HCT116 (cell line): ENCODE results near the gene C1orf21. TPM values are rescaled to one million over a fixed set of nuclear protein-coding genes. Genes with fewer than 3 reads are reported as not detected.

Experiments used
- ATAC-seq: fragments of 200-7000 bp; cut with Tn5 transposase; 2 replicates; pipeline ENCODE4 v1.9.1; 2020; ENCODE audit warnings: mild to moderate bottlenecking, moderate library complexity
- BruUV-seq: library from RNA; stranded (reverse); fragments of 400-500 nt; replicated peaks from 2 replicates; lab custom pipeline; 2021; lab: Mats Ljungman, UMichigan
- CTCF ChIA-PET: fragments of 300-600 bp; sonication (Branson Sonifier 250); formaldehyde crosslinking; loops from one replicate; lab custom pipeline; 2021; ENCODE audit warnings: antibody characterized with exemption; lab: Charles Lee
- POLR2A ChIA-PET: fragments of 300-600, 350-600 bp; sonication (Branson Sonifier 250); formaldehyde crosslinking; loops from one replicate; lab custom pipeline; 2021; ENCODE audit warnings: antibody characterized with exemption; lab: Charles Lee
- RAD21 ChIA-PET, 2 experiments: fragments of 300-600 bp; sonication (Branson Sonifier 250); formaldehyde crosslinking; loops; one replicate each; lab custom pipeline; 2023; ENCODE audit warnings: low total read pairs in 2 of 2; ENCODE audit not compliant: uncharacterized antibody in 2 of 2, unreplicated experiment in 2 of 2, low non-redundant PET in 1 of 2; lab: Charles Lee
- DNase-seq: peaks from one replicate; pipeline ENCODE4 v3.0.0-alpha.2; 2010; ENCODE audit warnings: low read depth, low spot score
- H2AFZ ChIP-seq: fragments of 200-600 bp; shearing (Covaris generic), sonication (generic); 2 replicates; pipeline ENCODE4 v1.6.1; 2017; ENCODE audit warnings: low read depth, mixed run types, mixed read lengths, antibody characterized with exemption, low read length; ENCODE audit not compliant: poor library complexity, severe bottlenecking
- H3K27ac ChIP-seq: 2 replicates; pipeline ENCODE4 v1.5.1; 2012; ENCODE audit warnings: low read depth, low read length
- H3K27me3 ChIP-seq: fragments of 200-600 bp; sonication (generic); 2 replicates; pipeline ENCODE4 v1.6.1; 2016; ENCODE audit warnings: mixed run types, low read length, mixed read lengths; ENCODE audit not compliant: insufficient read depth
- H3K36me3 ChIP-seq, 2 experiments: fragments of 200-500 bp in 1 of 2; fragments of 200-600 bp in 1 of 2; sonication (Bioruptor generic) in 1 of 2; sonication (generic) in 1 of 2; 2 replicates each; pipeline versions ENCODE4 v1.5.1 to v1.6.1; 2014 to 2016; ENCODE audit warnings: low read length in 2 of 2, inconsistent platforms in 1 of 2, mixed read lengths in 1 of 2, mixed run types in 1 of 2; ENCODE audit not compliant: insufficient read depth in 2 of 2, control insufficient read depth in 1 of 2
- H3K4me1 ChIP-seq, 2 experiments: fragments of 200-600 bp in 1 of 2; sonication (generic) in 1 of 2; 2 replicates each; pipeline versions ENCODE4 v1.5.1 to v1.6.1; 2012 to 2017; ENCODE audit warnings: low read length in 2 of 2, inconsistent platforms in 1 of 2, mild to moderate bottlenecking in 1 of 2, mixed read lengths in 1 of 2, mixed run types in 1 of 2, moderate library complexity in 1 of 2; ENCODE audit not compliant: insufficient read depth in 2 of 2, control insufficient read depth in 1 of 2
- H3K4me2 ChIP-seq: fragments of 200-600 bp; sonication (generic); 2 replicates; pipeline ENCODE4 v1.6.1; 2017; ENCODE audit warnings: mixed run types, low read length, mixed read lengths
- H3K4me3 ChIP-seq, 2 experiments: fragments of 200-600 bp in 1 of 2; sonication (generic) in 1 of 2; replicated peaks in 1 of 2; 2 replicates each; pipeline ENCODE4 v1.5.1; 2011 to 2016; ENCODE audit warnings: low read length in 2 of 2, control low read depth in 1 of 2, low read depth in 1 of 2, mild to moderate bottlenecking in 1 of 2, mixed read lengths in 1 of 2, mixed run types in 1 of 2
- H3K79me2 ChIP-seq: fragments of 200-600 bp; sonication (generic); 2 replicates; pipeline ENCODE4 v1.6.1; 2017; ENCODE audit warnings: mild to moderate bottlenecking, mixed run types, low read length, moderate library complexity, mixed read lengths; ENCODE audit not compliant: insufficient read depth
- H3K9ac ChIP-seq: fragments of 200-600 bp; sonication (generic); 2 replicates; pipeline ENCODE4 v1.6.1; 2016; ENCODE audit warnings: low read length, mixed read lengths
- H3K9me2 ChIP-seq: fragments of 200-600 bp; sonication (generic), shearing (Covaris generic); 2 replicates; pipeline ENCODE4 v1.6.1; 2017; ENCODE audit warnings: mixed run types, mild to moderate bottlenecking, moderate library complexity; ENCODE audit not compliant: insufficient read depth
- H3K9me3 ChIP-seq, 2 experiments: fragments of 200-500 bp in 1 of 2; fragments of 200-600 bp in 1 of 2; sonication (Bioruptor generic) in 1 of 2; sonication (generic) in 1 of 2; 2 replicates each; pipeline ENCODE4 v1.6.1; 2014 to 2017; ENCODE audit warnings: low read length in 2 of 2, mixed read lengths in 2 of 2, inconsistent platforms in 1 of 2, low read depth in 1 of 2, mild to moderate bottlenecking in 1 of 2, mixed run types in 1 of 2, moderate library complexity in 1 of 2; ENCODE audit not compliant: control insufficient read depth in 1 of 2, insufficient read depth in 1 of 2
- H4K20me1 ChIP-seq: fragments of 200-600 bp; sonication (generic), shearing (Covaris generic); 2 replicates; pipeline ENCODE4 v1.6.1; 2017; ENCODE audit warnings: mixed run types, mild to moderate bottlenecking, moderate library complexity; ENCODE audit not compliant: insufficient read depth
- CEBPB ChIP-seq: IDR thresholded peaks from 2 replicates; pipeline ENCODE4 v1.6.1; 2012; ENCODE audit warnings: low read depth
- EZH2 ChIP-seq: fragments of 200-600 bp; sonication (generic); IDR thresholded peaks from 2 replicates; pipeline ENCODE4 v1.6.1; 2017; ENCODE audit warnings: antibody characterized with exemption, mixed run types
- FOSL1 ChIP-seq: IDR thresholded peaks from 2 replicates; pipeline ENCODE4 v1.6.1; 2012; ENCODE audit warnings: low read depth
- JUND ChIP-seq: IDR thresholded peaks from 2 replicates; pipeline ENCODE4 v1.6.1; 2012
- MAX ChIP-seq: IDR thresholded peaks from 2 replicates; pipeline ENCODE4 v1.6.1; 2012
- POLR2A ChIP-seq: IDR thresholded peaks from 2 replicates; pipeline ENCODE4 v1.7.0; 2011; ENCODE audit warnings: borderline replicate concordance; ENCODE audit not compliant: insufficient read depth, insufficient read length; ENCODE audit errors: extremely low read depth
- POLR2AphosphoS5 ChIP-seq: IDR thresholded peaks from 2 replicates; pipeline ENCODE4 v1.6.1; 2011; ENCODE audit warnings: mild to moderate bottlenecking, low read depth, low read length, moderate library complexity
- RAD21 ChIP-seq: IDR thresholded peaks from 2 replicates; pipeline ENCODE4 v1.6.1; 2012; ENCODE audit warnings: low read depth, mild to moderate bottlenecking
- REST ChIP-seq: IDR thresholded peaks from 2 replicates; pipeline ENCODE4 v1.6.1; 2012; ENCODE audit warnings: low read depth
- SIN3A ChIP-seq: IDR thresholded peaks from 2 replicates; pipeline ENCODE4 v1.6.1; 2012; ENCODE audit warnings: low read depth
- SRF ChIP-seq: IDR thresholded peaks from 2 replicates; pipeline ENCODE4 v1.6.1; 2012; ENCODE audit warnings: low read depth
- TCF7L2 ChIP-seq: IDR thresholded peaks from 2 replicates; pipeline ENCODE4 v1.7.0; 2011; ENCODE audit warnings: borderline replicate concordance, inconsistent platforms; ENCODE audit not compliant: insufficient read depth, insufficient read length; ENCODE audit errors: extremely low read depth
- YY1 ChIP-seq: IDR thresholded peaks from 2 replicates; pipeline ENCODE4 v1.6.1; 2011; ENCODE audit warnings: low read length, low read depth, moderate library complexity, mild to moderate bottlenecking; ENCODE audit not compliant: insufficient replicate concordance; ENCODE audit errors: extremely low read depth
- ZFX ChIP-seq: fragments of 450-650 bp; IDR thresholded peaks from 2 replicates; pipeline ENCODE4 v1.6.1; 2017
- ZNF274 ChIP-seq: fragments of 200-500 bp; sonication (Bioruptor generic); IDR thresholded peaks from 2 replicates; pipeline ENCODE4 v1.6.1; 2014; ENCODE audit warnings: mild to moderate bottlenecking, low read depth, low read length, inconsistent platforms
- intact Hi-C: fragments of 100-400 bp; cut with micrococcal nuclease; formaldehyde crosslinking; loops from 2 replicates; pipeline ENCODE4 v1.10.0; 2022
- total RNA-seq: library from RNA; stranded (reverse); gene quantifications from one replicate; pipeline ENCODE4 v1.2.1, GENCODE V29; 2021; ENCODE audit not compliant: unreplicated experiment
- TF ChIP-seq, protein P1 (sequence below): IDR thresholded peaks from 2 replicates; pipeline ENCODE4 v1.6.1; 2011; ENCODE audit warnings: mild to moderate bottlenecking, low read length, moderate library complexity; ENCODE audit not compliant: insufficient replicate concordance; ENCODE audit errors: extremely low read depth
- TF ChIP-seq, protein P2 (sequence below): IDR thresholded peaks from 2 replicates; pipeline ENCODE4 v1.6.1; 2012

The C1orf21 gene
- total RNA-seq, 1 experiment from 2014 or later = 8.9 TPM

GRCh38 chr1:184648856-184649201 lies 262.0 kb downstream of the C1orf21 start (continued):
- TF ChIP-seq REST = no peak
- TF ChIP-seq ZNF274 = no peak
- no peak for TF ChIP-seq CEBPB
- TF ChIP-seq TCF7L2 = no peak
- no peak for TF ChIP-seq MAX
- TF ChIP-seq, protein P1, sequence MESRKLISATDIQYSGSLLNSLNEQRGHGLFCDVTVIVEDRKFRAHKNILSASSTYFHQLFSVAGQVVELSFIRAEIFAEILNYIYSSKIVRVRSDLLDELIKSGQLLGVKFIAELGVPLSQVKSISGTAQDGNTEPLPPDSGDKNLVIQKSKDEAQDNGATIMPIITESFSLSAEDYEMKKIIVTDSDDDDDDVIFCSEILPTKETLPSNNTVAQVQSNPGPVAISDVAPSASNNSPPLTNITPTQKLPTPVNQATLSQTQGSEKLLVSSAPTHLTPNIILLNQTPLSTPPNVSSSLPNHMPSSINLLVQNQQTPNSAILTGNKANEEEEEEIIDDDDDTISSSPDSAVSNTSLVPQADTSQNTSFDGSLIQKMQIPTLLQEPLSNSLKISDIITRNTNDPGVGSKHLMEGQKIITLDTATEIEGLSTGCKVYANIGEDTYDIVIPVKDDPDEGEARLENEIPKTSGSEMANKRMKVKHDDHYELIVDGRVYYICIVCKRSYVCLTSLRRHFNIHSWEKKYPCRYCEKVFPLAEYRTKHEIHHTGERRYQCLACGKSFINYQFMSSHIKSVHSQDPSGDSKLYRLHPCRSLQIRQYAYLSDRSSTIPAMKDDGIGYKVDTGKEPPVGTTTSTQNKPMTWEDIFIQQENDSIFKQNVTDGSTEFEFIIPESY = no peak
- TF ChIP-seq POLR2A = no peak
- no peak for TF ChIP-seq POLR2AphosphoS5
- TF ChIP-seq RAD21 = no peak
- TF ChIP-seq SIN3A = no peak
- TF ChIP-seq, all 23 proteins: peak for 0

GRCh38 chr1:184649451-184649888 lies 262.6 kb downstream of the C1orf21 start:
- ChIA-PET CTCF (interaction anchor here (2.5 kb wide), 1 partner anchor 15 kb away, joined by 8 read pairs; no protein-coding TSS in a partner anchor), POLR2A (no interaction called here), RAD21 (no interaction called here)
- Histone ChIP-seq H3K4me1 (no peaks in the 10 kb centered on the region), H3K9ac (no peak overlapping the region), H3K4me2 (no peak overlapping the region), H3K9me3 (no peaks in the 10 kb centered on the region; a peak in 1 of 4 replicates), H3K9me2 (no peaks in the 10 kb centered on the region), H3K4me3 (no peak overlapping the region), H3K79me2 (no peaks in the 10 kb centered on the region), H3K36me3 (no peaks in the 10 kb centered on the region), H3K27ac (no peak overlapping the region), H4K20me1 (no peaks in the 10 kb centered on the region), H2AFZ (no peak overlapping the region), H3K27me3 (no peaks in the 10 kb centered on the region)
- DNase-seq = no peak
- no TSS peak for BruUV-seq
- no peak for ATAC-seq
- TF ChIP-seq EZH2 = no peak
- no peak for TF ChIP-seq JUND
- TF ChIP-seq RAD21 = no peak
- no peak for TF ChIP-seq REST
- no peak for TF ChIP-seq ZFX
- TF ChIP-seq, protein P2, sequence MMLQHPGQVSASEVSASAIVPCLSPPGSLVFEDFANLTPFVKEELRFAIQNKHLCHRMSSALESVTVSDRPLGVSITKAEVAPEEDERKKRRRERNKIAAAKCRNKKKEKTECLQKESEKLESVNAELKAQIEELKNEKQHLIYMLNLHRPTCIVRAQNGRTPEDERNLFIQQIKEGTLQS = no peak
- no peak for TF ChIP-seq FOSL1
- no peak for TF ChIP-seq MAX
- no peak for TF ChIP-seq SRF
- no peak for TF ChIP-seq ZNF274
- no peak for TF ChIP-seq YY1
- intact Hi-C loops = no loop called here
